A549 (cell line): ENCODE data around the gene HBE1.

Experiments used
- BHLHE40 ChIP-seq: IDR thresholded peaks from 2 replicates; pipeline ENCODE4 v1.6.1; 2012; ENCODE audit warnings: low read depth, low read length, inconsistent platforms
- CEBPB ChIP-seq, 2 experiments: fragments of >200 bp in 1 of 2; sonication (Bioruptor Twin) in 1 of 2; formaldehyde crosslinking in 1 of 2; IDR thresholded peaks; 2 replicates each; pipeline ENCODE4 v1.6.1; 2012 to 2016
- CTCF ChIP-seq: fragments of >200 bp; sonication (Bioruptor Twin); formaldehyde crosslinking; IDR thresholded peaks from 3 replicates; pipeline ENCODE4 v1.5.1; 2016
- EP300 ChIP-seq, 2 experiments: fragments of >200 bp; sonication (Bioruptor Twin); formaldehyde crosslinking; IDR thresholded peaks; 2 replicates in 1 of 2; 3 replicates in 1 of 2; pipeline ENCODE4 v1.6.1; 2016 to 2017
- NFE2L2 ChIP-seq: fragments of 150-350 bp; conservative IDR thresholded peaks from 2 replicates; pipeline ENCODE4 v1.6.1; 2014; ENCODE audit warnings: low read length
- POLR2A ChIP-seq: IDR thresholded peaks from 2 replicates; pipeline ENCODE4 v1.6.1; 2012; ENCODE audit warnings: mild to moderate bottlenecking, low read length

DNA sequence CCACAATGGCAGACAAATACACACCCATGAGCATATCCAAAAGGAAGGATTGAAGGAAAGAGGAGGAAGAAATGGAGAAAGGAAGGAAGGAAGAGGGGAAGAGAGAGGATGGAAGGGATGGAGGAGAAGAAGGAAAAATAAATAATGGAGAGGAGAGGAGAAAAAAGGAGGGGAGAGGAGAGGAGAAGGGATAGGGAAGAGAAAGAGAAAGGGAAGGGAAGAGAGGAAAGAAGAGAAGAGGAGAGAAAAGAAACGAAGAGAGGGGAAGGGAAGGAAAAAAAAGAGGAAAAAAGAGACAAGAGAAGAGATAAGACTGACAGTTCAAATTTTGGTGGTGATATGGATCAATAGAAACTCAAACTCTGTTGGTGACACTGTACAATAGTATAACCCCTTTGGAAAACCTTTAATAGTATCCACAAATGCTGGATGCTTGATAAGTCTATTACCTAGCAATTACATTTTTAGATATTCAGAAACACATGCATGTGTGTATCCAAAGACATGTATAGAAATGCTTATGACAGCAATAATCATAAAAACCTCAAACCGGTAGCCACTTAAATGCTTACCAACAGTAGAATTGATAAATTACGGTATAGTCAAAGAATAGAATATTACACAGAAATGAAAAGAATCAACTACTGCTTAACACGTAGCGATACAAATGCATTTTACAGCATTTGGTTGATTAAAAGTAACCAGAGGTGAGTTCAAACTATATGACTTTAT lies 34.2 kb downstream of the HBE1 start:
- TF ChIP-seq BHLHE40 (no peak), CTCF (no peak), POLR2A (no peak), CEBPB (IDR thresholded peaks at IDR 0.05) (no peak), NFE2L2 (no peak), EP300 (IDR thresholded peaks at IDR 0.05) (no peak)
